IPS DF 6.9 (cell line): ENCODE results near the gene C8A.

Experiments used
- DNase-seq: peaks from one replicate; pipeline ENCODE4 v3.0.0-alpha.2; 2013; ENCODE audit warnings: low read depth, low spot score
- H3K27ac ChIP-seq: one replicate; pipeline ENCODE4 v1.5.1; 2013; ENCODE audit warnings: low read length, control low read depth
- H3K27me3 ChIP-seq: 2 replicates; pipeline ENCODE4 v1.6.1; 2013; ENCODE audit warnings: mild to moderate bottlenecking, low read length; ENCODE audit not compliant: control insufficient read depth, insufficient read depth
- H3K36me3 ChIP-seq: 2 replicates; pipeline ENCODE4 v1.6.1; 2013; ENCODE audit warnings: low read length; ENCODE audit not compliant: control insufficient read depth, insufficient read depth
- H3K4me1 ChIP-seq: 2 replicates; pipeline ENCODE4 v1.6.1; 2013; ENCODE audit warnings: low read length; ENCODE audit not compliant: control insufficient read depth, insufficient read depth
- H3K4me3 ChIP-seq: 2 replicates; pipeline ENCODE4 v1.5.1; 2013; ENCODE audit warnings: mild to moderate bottlenecking, low read length
- H3K9me3 ChIP-seq: 2 replicates; pipeline ENCODE4 v1.6.1; 2013; ENCODE audit warnings: low read length, inconsistent platforms; ENCODE audit not compliant: control insufficient read depth, insufficient read depth
- WGBS: extraction: QIAGEN DNeasy Blood & Tissue Kit; methylation state at CpG from one replicate; pipeline ENCODE4 v1.1.7; 2013; ENCODE audit warnings: mixed read lengths, missing lambda C conversion rate; ENCODE audit not compliant: insufficient read length, insufficient coverage; 5-methylcytosine and 5-hydroxymethylcytosine counted together

Gene C8A

DNA sequence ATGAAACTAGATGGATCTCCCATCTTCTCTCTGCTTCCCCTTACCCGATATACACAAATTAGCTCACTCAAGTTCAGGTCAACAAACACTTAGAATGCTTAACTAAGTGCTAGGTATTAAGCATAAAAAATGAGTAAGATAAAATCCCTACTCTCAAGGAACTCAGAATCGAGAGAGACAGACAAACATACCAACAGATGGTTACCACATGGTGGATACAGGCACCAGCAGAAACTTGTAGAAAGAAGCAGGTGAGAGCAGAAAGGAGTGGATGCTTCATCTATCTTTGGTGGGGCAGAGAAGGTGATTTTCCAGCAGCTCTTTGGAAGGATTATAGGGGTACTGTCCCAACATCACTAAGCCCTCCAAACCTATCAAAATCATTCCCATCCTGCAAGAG lies 79.0 kb downstream of the C8A start:
- no peak for DNase-seq
- Histone ChIP-seq H3K4me3 (no peak overlapping the region), H3K4me1 (peaks cover 1% of the 10 kb centered on the region; the same call in 1 of the 2 replicates), H3K27ac (no peak overlapping the region), H3K27me3 (no peaks in the 10 kb centered on the region), H3K9me3 (no peaks in the 10 kb centered on the region), H3K36me3 (no peaks in the 10 kb centered on the region)
- WGBS = no CpG with 5 or more reads among the region's 2 CpGs

DNA sequence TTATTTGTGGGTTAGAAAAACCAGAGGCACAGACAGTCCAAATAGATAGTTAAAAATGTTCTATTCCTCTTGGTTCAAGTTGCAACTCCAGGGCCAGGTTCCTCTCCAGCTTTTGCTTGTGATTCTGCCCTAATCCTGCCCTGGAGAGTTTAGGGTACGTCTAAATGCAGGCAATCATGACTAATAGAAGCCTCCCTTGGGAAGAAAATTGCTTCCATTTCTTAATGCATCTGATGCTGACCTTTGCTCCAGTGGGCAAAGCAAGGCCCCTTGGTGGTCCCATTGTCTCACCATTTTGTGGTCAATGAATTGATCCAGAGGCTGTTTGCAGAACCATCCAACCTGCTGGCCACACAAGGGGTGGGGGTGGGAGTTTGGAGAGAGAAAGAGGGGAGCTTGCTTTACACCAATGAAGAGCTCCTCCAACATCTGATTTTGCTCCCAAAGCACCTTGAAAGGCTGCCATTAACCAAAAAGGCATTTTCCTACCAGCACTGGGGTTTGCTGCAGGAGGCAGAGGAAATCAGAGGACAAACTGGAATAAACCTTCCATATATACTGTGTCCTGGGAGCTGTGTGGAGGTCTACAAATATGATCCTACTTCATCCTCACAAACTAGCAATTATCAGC lies 79.9 kb downstream of the C8A start:
- no peaks in the 10 kb centered on the region for H3K9me3 ChIP-seq
- H3K27me3 ChIP-seq = no peaks in the 10 kb centered on the region
- H3K4me1 ChIP-seq = peaks cover 1% of the 10 kb centered on the region; the same call in 1 of the 2 replicates
- no CpG with 5 or more reads among the region's 1 CpG for WGBS
- no peaks in the 10 kb centered on the region for H3K36me3 ChIP-seq
- DNase-seq = no peak
- H3K27ac ChIP-seq = no peak overlapping the region
- no peak overlapping the region for H3K4me3 ChIP-seq

DNA sequence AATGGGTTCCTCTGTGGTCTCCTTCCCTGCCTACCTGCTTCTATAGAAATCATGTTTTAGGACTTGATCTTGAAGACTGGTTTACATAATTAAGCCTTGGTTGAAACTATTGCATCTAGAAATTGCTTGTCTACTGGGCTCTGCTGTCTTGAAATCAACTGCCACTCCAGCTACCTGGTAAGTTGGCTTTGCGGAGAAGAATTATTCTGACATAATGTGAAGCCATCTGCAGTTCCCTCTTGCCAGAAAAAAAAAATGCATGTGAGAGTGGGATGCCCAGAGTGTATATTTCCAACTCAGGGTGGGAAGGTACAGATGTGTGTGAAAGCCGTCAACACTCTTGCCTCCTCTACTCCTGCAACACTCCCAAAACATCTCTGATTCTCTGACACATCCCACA lies 84.0 kb downstream of the C8A start:
- peaks cover 1% of the 10 kb centered on the region; the same call in 1 of the 2 replicates for H3K4me1 ChIP-seq
- no CpG with 5 or more reads among the region's 2 CpGs for WGBS
- no peak overlapping the region for H3K4me3 ChIP-seq
- H3K9me3 ChIP-seq = no peaks in the 10 kb centered on the region
- no peak for DNase-seq
- no peak overlapping the region for H3K27ac ChIP-seq
- no peaks in the 10 kb centered on the region for H3K36me3 ChIP-seq
- H3K27me3 ChIP-seq = no peaks in the 10 kb centered on the region

DNA sequence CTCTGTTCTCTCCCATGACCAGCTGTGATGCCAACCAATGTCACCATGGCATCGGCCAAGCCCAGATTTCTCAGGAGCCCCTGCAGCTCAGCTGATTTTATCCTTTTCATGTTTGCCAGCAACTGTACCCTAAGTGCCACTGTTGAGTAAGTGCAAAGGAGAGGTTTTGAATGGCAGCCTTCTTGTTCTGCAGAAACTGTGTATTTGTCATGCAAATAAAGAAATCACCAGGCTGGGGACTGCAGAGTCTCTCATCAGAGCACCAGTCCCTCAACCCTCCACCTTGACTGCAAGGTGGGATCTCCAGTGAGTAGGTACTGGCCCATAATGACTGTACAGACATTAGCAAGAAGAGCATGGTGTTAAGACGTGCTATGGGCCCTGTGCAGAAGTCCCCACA lies 84.6 kb downstream of the C8A start:
- DNase-seq = no peak
- no peaks in the 10 kb centered on the region for H3K36me3 ChIP-seq
- no CpG with 5 or more reads among the region's 2 CpGs for WGBS

DNA sequence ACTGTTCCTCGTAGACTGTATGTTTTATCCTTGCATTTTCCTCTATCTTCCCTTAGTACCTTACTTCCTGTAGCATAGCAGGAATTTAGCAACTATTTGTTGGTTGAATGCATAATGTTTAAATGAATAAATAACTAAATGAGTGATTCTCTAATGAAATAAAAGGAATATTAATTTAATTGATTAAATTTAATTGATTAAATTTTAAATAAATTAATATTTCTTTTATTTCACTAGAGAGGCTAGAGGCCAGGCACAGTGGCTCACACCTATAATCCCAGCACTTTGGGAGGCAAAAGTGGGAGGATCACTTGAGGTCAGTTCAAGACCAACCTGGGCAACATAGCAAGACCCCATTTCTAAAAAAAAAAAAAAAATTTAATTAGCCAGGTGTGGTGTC lies 85.4 kb downstream of the C8A start:
- Histone ChIP-seq H3K4me3 (no peak overlapping the region), H3K36me3 (no peaks in the 10 kb centered on the region), H3K27me3 (no peaks in the 10 kb centered on the region), H3K9me3 (no peaks in the 10 kb centered on the region), H3K27ac (no peak overlapping the region), H3K4me1 (no peaks in the 10 kb centered on the region)
- WGBS = no CpG with 5 or more reads among the region's 1 CpG
- no peak for DNase-seq

More for the DNA sequence above, 84.6 kb downstream of the C8A start:
- Histone ChIP-seq H3K4me1 (peaks cover 1% of the 10 kb centered on the region; the same call in 1 of the 2 replicates), H3K4me3 (no peak overlapping the region), H3K27ac (no peak overlapping the region), H3K27me3 (no peaks in the 10 kb centered on the region), H3K9me3 (no peaks in the 10 kb centered on the region)

DNA sequence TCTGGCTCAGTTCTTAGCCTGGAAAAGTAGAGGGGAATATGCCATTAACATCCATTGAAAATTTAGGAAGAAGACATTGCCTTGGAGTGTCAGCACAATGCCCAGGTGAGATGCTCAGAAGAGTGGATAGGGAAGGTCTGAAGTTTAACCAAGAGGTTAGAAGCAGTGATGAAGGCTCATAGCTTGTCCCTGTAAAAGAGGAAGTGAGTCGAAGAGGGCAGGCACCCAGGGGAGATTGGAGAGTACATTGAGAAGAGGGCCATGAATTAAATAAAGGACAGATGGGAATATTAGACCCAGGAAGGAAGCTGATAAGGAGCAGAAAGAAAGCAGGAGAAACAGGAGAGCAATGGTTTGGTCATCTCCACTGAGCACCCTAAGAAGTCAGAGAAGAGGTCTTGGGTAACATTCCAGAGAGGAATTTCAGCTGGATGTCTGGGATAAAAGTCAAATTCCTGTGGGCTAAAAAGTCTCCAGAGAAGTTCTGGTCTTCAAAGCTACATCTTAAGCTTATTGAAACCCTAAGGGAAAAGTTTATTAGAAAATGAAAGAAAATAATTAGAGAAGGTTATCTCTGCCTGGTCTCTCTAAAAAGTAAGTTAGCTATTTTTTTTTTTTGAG lies 93.9 kb downstream of the C8A start:
- DNase-seq = no peak
- Histone ChIP-seq H3K36me3 (no peaks in the 10 kb centered on the region), H3K27ac (no peak overlapping the region), H3K9me3 (no peaks in the 10 kb centered on the region), H3K27me3 (no peaks in the 10 kb centered on the region; the same call in 1 of the 2 replicates), H3K4me1 (no peaks in the 10 kb centered on the region), H3K4me3 (no peak overlapping the region)
- no CpG with 5 or more reads among the region's 1 CpG for WGBS

DNA sequence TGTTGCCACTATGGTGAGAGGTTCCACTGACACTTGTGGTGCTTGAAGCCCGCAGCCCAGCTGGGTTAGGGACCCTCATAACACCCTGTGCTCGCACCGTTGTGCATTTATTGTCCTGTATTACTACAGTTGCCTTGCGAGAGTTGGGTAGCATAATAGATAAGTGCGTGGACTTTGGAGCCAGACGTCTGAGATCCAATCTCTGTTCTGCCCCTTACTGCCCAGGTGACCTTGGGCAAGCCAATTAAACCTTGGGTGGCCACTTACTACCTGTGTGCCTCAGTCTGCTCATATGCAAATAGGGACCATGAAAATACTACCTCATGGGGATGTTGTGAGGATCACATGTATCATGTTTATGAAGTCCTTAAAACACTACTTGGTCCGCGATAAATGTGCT lies 97.9 kb downstream of the C8A start:
- no CpG with 5 or more reads among the region's 8 CpGs for WGBS
- H3K9me3 ChIP-seq = no peaks in the 10 kb centered on the region

DNA sequence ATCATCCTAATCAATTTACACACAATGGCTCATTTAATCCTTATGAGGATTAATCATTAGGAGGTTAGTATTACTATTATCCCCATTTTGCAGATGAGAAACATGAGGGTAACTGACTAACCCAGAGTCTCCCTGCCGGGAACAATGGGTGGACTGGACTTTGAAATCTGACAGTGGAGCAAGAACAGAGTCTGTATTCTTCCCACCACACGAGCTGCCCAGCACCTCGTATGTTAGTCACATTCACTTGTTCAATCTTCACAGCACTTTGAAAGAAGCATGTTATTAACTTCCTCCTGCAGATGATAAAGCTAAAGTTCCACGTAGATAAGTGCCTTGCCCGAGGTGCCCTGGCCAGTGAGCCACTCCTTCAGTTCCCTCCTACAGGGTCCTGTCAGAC lies 98.8 kb downstream of the C8A start:
- DNase-seq = no peak
- no peak overlapping the region for H3K27ac ChIP-seq
- H3K4me1 ChIP-seq = no peaks in the 10 kb centered on the region
- no peaks in the 10 kb centered on the region for H3K27me3 ChIP-seq
- WGBS = no CpG with 5 or more reads among the region's 5 CpGs
- no peak overlapping the region for H3K4me3 ChIP-seq
- H3K9me3 ChIP-seq = no peaks in the 10 kb centered on the region
- H3K36me3 ChIP-seq = no peaks in the 10 kb centered on the region

More for the DNA sequence above, 97.9 kb downstream of the C8A start:
- DNase-seq = no peak
- Histone ChIP-seq H3K36me3 (no peaks in the 10 kb centered on the region), H3K27me3 (no peaks in the 10 kb centered on the region), H3K27ac (no peak overlapping the region), H3K4me1 (no peaks in the 10 kb centered on the region), H3K4me3 (no peak overlapping the region)

DNA sequence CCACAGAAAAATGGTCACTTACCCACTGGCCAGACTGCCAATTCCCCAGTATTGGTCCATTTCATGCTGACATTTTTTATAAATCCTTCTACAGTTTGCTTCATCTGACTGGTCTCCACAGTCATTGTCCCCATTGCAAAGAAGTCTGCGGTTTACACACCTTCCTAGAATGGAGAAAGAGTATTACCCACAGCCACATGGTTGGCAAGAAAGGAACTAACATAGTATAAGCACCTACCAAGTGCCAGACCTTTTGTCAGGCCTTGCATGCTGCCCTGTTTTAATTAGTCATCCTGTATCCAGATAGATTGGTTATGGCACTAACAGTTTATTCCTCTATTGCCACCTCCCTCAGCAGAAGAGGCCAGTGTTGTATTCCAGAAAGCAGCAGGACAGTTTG lies 100.1 kb downstream of the C8A start:
- Histone ChIP-seq H3K4me1 (no peaks in the 10 kb centered on the region), H3K36me3 (no peaks in the 10 kb centered on the region), H3K27me3 (no peaks in the 10 kb centered on the region), H3K27ac (no peak overlapping the region), H3K9me3 (no peaks in the 10 kb centered on the region), H3K4me3 (no peak overlapping the region)
- no peak for DNase-seq
- no CpG with 5 or more reads among the region's 1 CpG for WGBS

DNA sequence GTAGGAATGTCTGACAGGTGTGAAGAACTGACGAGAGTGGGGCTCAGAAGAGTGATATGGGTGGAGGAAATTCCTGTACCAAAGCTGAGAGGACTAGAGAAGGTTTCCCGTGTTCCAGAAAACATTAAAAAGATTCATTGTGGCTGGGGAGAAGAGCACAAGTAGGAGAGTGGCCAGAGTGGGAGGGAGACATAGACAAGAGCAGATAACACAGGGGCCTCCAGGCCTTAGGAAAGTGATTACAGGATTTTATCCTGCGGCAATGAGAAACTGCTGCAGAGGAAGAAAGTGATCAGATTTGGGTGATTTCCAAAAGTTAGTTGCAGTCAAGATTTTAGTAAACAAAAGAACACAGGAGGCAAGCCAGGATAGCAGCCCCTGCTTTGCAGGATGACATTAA lies 103.3 kb downstream of the C8A start:
- Histone ChIP-seq H3K27me3 (no peaks in the 10 kb centered on the region), H3K27ac (no peak overlapping the region), H3K4me3 (no peak overlapping the region), H3K4me1 (no peaks in the 10 kb centered on the region), H3K9me3 (no peaks in the 10 kb centered on the region), H3K36me3 (no peaks in the 10 kb centered on the region)
- no peak for DNase-seq
- WGBS = no CpG with 5 or more reads among the region's 3 CpGs

DNA sequence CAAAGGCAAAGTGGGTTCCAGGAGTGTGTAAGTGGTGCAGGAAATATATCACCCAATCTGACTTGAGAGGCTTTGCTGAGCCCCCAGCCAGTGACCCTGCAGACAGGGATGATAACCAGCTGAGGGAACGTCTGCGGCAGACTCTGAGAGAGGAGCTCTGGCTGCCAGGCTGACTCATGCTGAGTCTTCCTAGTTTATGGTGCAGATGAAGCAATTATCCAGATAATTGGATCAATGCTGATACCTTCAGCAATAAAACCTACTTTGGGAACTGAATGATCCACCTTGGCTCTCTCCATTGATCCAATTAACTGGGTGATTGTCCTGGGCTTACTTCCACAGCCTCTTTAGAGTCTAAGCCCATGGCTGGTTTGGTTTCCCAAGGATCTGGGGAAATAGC lies 103.9 kb downstream of the C8A start:
- Histone ChIP-seq H3K27ac (no peak overlapping the region), H3K27me3 (no peaks in the 10 kb centered on the region), H3K4me3 (no peak overlapping the region), H3K4me1 (no peaks in the 10 kb centered on the region), H3K9me3 (no peaks in the 10 kb centered on the region), H3K36me3 (no peaks in the 10 kb centered on the region)
- no CpG with 5 or more reads among the region's 2 CpGs for WGBS
- DNase-seq = no peak
